GM12801 (cell line): ENCODE results near the gene RANGRF.
A peak's percentile ranks its signal among the peaks of the same experiment; 100 is the strongest.

Experiments used
- CTCF ChIP-seq: IDR thresholded peaks from one replicate; pipeline ENCODE4 v1.5.1; 2011; ENCODE audit warnings: control low read depth; ENCODE audit not compliant: insufficient read length; ENCODE audit errors: extremely low read depth

Gene RANGRF

GRCh38 chr17:8289103-8289397 is 580 bp downstream of the RANGRF start:
- no peak for TF ChIP-seq CTCF

- no peak for TF ChIP-seq CTCF
These were observed 1.6 kb downstream of the RANGRF start for GRCh38 chr17:8290043-8290442.

- TF ChIP-seq CTCF, result no peak
These were observed 4.3 kb downstream of the RANGRF start for GRCh38 chr17:8292639-8293395.

- no peak for TF ChIP-seq CTCF
These were observed 5.9 kb downstream of the RANGRF start for GRCh38 chr17:8294361-8294760.

GRCh38 chr17:8294814-8295316 is 6.4 kb downstream of the RANGRF start:
- TF ChIP-seq CTCF, result no peak

GRCh38 chr17:8300226-8300625 is 11.8 kb downstream of the RANGRF start:
- TF ChIP-seq CTCF, result no peak

- TF ChIP-seq CTCF, result peak; percentile 41
These were observed 12.3 kb downstream of the RANGRF start for GRCh38 chr17:8300627-8301242.
